Measurements from ENCODE around the gene POLR2I.
A peak's percentile ranks its signal among the peaks of the same experiment; 100 is the strongest.

Gene POLR2I

GRCh38 chr19:36114721-36115452 lies at the start of gene POLR2I:
Gene POLR2I (minus strand): TSS chr19:36114875. CDS start chr19:36114856, 19 bp downstream.
- Histone ChIP-seq H3K79me2 (ENCODE audit: control insufficient read depth, insufficient read depth, low read length, unreplicated experiment) (peaks cover 8% of the 10 kb centered on the region), H3K4me3 (ENCODE audit: low read depth, low read length) (peak within 1 kb of the TSS; percentile 93), H3K27me3 (ENCODE audit: insufficient read depth, low read length) (no peaks in the 10 kb centered on the region), H3K4me1 (ENCODE audit: control insufficient read depth, insufficient read depth, low read length, unreplicated experiment) (peaks cover 4% of the 10 kb centered on the region), H3K36me3 (ENCODE audit: insufficient read depth, low read length) (no peaks in the 10 kb centered on the region), H2AFZ (ENCODE audit: low read length, unreplicated experiment) (peak within 1 kb of the TSS; percentile 65), H3K27ac (ENCODE audit: low read depth, low read length) (peak within 1 kb of the TSS; percentile 61)

DNA sequence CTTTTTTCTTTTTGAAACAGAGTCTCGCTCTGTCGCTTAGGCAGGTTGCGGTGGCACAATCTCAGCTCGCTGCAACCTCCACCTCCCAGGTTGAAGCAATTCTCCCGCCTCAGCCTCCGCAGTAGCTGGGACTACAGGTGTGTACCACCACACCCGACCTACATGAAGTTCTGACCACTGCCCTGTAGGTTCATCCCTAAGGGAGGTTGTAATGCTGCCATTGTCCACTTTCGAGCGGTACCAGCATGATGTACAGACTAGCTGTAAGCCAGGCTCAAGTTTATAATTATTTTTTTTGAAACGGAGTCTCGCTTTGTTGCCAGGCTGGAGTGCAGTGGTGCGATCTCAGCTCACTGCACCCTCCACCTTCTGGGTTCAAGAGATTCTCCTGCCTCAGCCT lies 49.1 kb upstream of the POLR2I start:
- Histone ChIP-seq H3K4me1 (ENCODE audit: control insufficient read depth, insufficient read depth, low read length, unreplicated experiment) (no peaks in the 10 kb centered on the region), H2AFZ (ENCODE audit: low read length, unreplicated experiment) (no peak overlapping the region), H3K27ac (ENCODE audit: low read depth, low read length) (no peak overlapping the region), H3K79me2 (ENCODE audit: control insufficient read depth, insufficient read depth, low read length, unreplicated experiment) (no peaks in the 10 kb centered on the region), H3K4me3 (ENCODE audit: low read depth, low read length) (no peak overlapping the region), H3K36me3 (ENCODE audit: insufficient read depth, low read length) (no peaks in the 10 kb centered on the region), H3K27me3 (ENCODE audit: insufficient read depth, low read length) (no peaks in the 10 kb centered on the region)

DNA sequence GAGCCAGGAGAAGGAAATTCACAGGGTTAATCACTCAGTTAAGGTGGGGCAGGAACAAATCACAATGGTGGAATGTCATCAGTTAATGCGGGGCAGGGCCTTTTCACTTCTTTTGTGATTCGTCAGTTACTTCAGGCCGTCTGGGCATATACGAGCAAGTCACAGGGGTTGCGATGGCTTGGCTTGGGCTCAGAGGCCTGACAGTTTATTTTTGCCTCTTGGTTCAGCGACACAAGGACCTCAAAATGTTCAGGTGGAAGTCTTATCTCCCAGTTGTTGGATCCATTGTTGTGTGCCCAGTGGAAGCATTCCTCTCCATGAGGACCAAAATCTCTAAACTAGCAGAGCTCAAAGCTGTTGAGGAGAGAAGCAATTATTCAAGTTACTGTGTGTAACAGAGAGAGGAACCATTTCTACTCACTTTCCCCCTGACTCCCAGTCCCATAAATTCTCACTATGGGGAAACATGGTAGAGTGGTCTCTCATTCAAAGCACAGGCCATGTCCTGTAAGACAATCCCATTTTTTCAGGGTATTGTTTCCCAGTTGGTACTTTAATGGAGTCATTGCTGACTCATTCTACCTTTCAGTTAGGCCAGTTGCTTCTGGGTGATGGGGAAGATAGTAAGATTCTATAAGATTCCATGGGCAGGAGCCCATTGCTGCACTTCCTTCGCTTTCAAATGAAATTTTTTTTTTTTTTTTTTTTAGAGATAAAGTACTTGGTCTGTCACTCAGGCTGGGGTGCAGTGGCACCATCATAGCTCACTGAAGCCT lies 46.3 kb upstream of the POLR2I start:
- H3K27me3 ChIP-seq (ENCODE audit: insufficient read depth, low read length) = no peaks in the 10 kb centered on the region
- no peak overlapping the region for H2AFZ ChIP-seq (ENCODE audit: low read length, unreplicated experiment)
- H3K4me3 ChIP-seq (ENCODE audit: low read depth, low read length) = no peak overlapping the region
- no peaks in the 10 kb centered on the region for H3K79me2 ChIP-seq (ENCODE audit: control insufficient read depth, insufficient read depth, low read length, unreplicated experiment)
- H3K4me1 ChIP-seq (ENCODE audit: control insufficient read depth, insufficient read depth, low read length, unreplicated experiment) = no peaks in the 10 kb centered on the region
- H3K36me3 ChIP-seq (ENCODE audit: insufficient read depth, low read length) = no peaks in the 10 kb centered on the region
- H3K27ac ChIP-seq (ENCODE audit: low read depth, low read length) = no peak overlapping the region

DNA sequence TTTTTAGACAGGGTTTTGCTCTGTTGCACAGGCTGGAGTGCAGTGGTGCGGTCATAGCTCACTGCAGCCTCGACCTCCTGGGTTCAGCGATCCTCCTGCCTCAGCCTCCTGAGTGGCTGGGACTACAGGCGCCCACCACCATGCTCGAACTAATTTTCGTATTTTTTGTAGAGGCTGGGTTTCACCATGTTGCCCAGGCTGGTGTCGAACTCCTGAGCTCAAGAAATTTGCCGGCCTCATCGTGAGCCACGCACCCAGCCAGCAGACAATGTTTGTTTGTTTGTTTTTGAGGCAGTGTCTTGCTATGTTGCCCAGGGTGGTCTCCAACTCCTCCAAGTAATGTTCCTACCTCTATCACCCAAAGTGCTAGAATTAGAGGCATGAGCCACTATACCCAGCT lies 38.5 kb upstream of the POLR2I start:
- no peaks in the 10 kb centered on the region for H3K27me3 ChIP-seq (ENCODE audit: insufficient read depth, low read length)
- no peaks in the 10 kb centered on the region for H3K36me3 ChIP-seq (ENCODE audit: insufficient read depth, low read length)
- H3K79me2 ChIP-seq (ENCODE audit: control insufficient read depth, insufficient read depth, low read length, unreplicated experiment) = no peaks in the 10 kb centered on the region
- no peak overlapping the region for H3K27ac ChIP-seq (ENCODE audit: low read depth, low read length)
- H3K4me3 ChIP-seq (ENCODE audit: low read depth, low read length) = no peak overlapping the region
- peaks cover 2% of the 10 kb centered on the region for H3K4me1 ChIP-seq (ENCODE audit: control insufficient read depth, insufficient read depth, low read length, unreplicated experiment)
- no peak overlapping the region for H2AFZ ChIP-seq (ENCODE audit: low read length, unreplicated experiment)

DNA sequence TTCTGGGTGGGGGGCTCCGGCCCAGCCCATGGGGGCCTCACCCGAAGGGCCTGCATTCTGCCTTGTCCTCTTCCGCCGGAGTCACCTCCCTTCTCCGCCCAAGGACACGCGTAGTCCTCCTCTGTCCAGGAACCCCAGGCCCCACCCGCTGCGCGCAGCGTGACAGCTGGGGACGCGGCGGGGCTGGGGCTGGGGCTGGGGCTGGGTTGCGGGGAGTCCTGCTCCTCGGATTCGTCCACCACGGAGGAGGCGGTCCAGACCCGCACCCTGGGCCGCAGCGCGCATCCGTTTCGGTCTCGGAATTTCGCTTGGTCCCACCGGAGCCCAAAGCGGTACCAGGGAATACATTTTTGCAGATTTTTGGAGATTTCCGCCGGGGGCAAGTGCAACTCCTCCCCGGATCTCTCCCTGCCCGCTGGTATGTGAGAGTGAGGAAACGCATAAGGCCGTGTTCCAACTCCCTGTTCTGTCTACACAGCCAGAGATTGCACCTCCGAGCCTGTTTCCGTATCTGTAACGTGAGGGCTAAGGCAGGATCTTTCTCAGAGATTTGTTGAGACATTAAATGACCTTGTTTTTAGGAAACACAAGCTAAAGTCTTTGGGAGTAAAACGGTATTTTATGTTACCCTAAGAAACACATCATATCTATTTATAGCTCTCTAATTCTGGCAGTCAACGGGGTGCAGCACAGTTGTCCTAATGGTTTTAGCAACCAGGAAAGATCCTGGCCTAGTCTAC lies 37.8 kb upstream of the POLR2I start, which contains the start of gene COX7A1:
TSS of gene COX7A1 (minus strand) at position 96 of the 740 bp plus-strand sequence. CDS start at position 56, 40 bp downstream.
- H3K27ac ChIP-seq (ENCODE audit: low read depth, low read length) = no peak within 1 kb of the TSS
- H3K27me3 ChIP-seq (ENCODE audit: insufficient read depth, low read length) = no peaks in the 10 kb centered on the region
- H3K36me3 ChIP-seq (ENCODE audit: insufficient read depth, low read length) = no peaks in the 10 kb centered on the region
- peak within 1 kb of the TSS; percentile 61 for H3K4me3 ChIP-seq (ENCODE audit: low read depth, low read length)
- H3K4me1 ChIP-seq (ENCODE audit: control insufficient read depth, insufficient read depth, low read length, unreplicated experiment) = peaks cover 2% of the 10 kb centered on the region
- no peaks in the 10 kb centered on the region for H3K79me2 ChIP-seq (ENCODE audit: control insufficient read depth, insufficient read depth, low read length, unreplicated experiment)
- no peak within 1 kb of the TSS for H2AFZ ChIP-seq (ENCODE audit: low read length, unreplicated experiment)

DNA sequence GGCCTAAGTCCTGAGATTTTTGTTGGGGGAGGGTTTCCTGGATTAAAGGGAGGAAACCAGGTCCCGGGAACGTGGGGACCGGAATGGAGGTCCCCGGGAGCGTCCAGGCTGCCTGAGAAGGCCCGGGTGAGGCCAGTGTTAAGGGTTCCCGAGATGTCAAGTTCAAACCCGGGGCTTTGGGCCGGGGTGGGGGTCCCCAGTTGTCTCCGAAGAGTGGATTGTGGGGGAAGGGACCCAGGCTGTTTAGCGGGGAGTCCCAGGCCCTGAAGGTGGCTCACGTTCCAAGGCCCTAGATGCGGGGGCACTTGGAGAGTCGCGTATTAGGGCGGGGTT lies 37.3 kb upstream of the POLR2I start:
- peaks cover 2% of the 10 kb centered on the region for H3K4me1 ChIP-seq (ENCODE audit: control insufficient read depth, insufficient read depth, low read length, unreplicated experiment)
- H2AFZ ChIP-seq (ENCODE audit: low read length, unreplicated experiment) = no peak overlapping the region
- no peak overlapping the region for H3K27ac ChIP-seq (ENCODE audit: low read depth, low read length)
- H3K27me3 ChIP-seq (ENCODE audit: insufficient read depth, low read length) = no peaks in the 10 kb centered on the region
- H3K36me3 ChIP-seq (ENCODE audit: insufficient read depth, low read length) = no peaks in the 10 kb centered on the region
- peak overlapping the region; percentile 61 for H3K4me3 ChIP-seq (ENCODE audit: low read depth, low read length)
- H3K79me2 ChIP-seq (ENCODE audit: control insufficient read depth, insufficient read depth, low read length, unreplicated experiment) = no peaks in the 10 kb centered on the region

DNA sequence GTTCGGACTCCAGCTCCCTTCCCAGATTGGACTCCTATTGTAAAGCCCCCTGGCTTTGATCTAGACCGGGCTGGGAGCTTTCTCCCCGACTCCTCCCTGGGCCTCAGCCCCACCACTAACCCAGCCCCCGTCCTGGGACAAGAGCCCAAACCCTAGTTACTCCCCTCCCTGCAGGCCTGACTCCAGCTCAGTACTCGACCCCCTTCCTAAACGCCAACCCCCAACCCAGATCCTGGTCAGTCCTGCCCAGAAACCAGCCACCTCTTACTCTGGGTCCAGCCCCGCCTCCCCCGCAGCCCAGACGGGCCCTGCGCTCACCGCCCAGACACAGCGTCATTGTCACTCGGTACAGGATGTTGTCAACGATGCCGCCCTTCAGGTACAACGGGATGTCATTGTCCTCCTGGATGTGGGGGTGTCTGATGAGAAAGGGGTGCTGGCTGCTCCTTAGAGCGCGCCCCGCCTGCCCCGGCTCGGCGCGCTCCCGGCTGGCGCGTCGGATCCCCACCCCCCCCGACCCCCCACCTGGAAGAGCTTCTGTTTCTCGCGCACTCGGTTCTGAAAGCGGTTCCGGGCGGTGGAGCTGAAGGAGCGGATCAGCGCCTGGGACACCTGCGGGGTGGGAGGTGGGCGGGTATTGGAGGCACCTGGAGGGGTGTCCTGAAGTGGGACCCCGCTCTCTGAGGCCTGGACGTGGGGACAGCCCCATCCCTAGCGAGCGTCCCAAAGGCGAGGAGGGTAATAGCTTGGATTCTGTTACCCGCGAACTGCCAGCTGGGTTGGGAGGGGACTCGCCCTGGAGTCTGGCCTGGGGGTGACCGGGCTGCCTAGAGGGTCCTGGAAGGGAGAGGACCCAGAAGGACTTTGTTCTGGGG lies 36.7 kb upstream of the POLR2I start:
- H3K36me3 ChIP-seq (ENCODE audit: insufficient read depth, low read length) = no peaks in the 10 kb centered on the region
- no peak overlapping the region for H3K27ac ChIP-seq (ENCODE audit: low read depth, low read length)
- H3K79me2 ChIP-seq (ENCODE audit: control insufficient read depth, insufficient read depth, low read length, unreplicated experiment) = no peaks in the 10 kb centered on the region
- peaks cover 2% of the 10 kb centered on the region for H3K4me1 ChIP-seq (ENCODE audit: control insufficient read depth, insufficient read depth, low read length, unreplicated experiment)
- no peak overlapping the region for H2AFZ ChIP-seq (ENCODE audit: low read length, unreplicated experiment)
- H3K4me3 ChIP-seq (ENCODE audit: low read depth, low read length) = peak overlapping the region; percentile 61
- no peaks in the 10 kb centered on the region for H3K27me3 ChIP-seq (ENCODE audit: insufficient read depth, low read length)

DNA sequence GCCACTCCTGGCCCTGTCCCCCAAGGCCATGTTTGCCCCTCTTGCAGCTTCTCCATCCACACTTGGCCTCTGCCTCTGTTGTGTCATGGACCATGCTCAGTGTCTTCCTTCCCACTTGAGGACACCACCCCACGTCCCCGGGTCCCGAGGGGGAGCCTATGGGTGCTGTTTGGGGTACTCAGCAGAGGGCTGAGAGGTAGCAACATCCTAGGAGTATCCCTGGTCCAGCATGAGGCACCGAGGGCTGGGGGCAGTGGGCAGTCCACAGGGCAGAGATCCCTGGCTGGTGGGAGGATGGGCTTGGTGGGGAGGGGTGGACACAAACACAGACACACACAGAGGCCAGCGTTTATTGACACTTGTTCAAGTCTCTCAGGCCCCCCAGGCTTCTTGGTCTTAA lies 35.9 kb upstream of the POLR2I start:
- no peaks in the 10 kb centered on the region; the same call in 1 of the 2 replicates for H3K36me3 ChIP-seq (ENCODE audit: insufficient read depth, low read length)
- H3K4me1 ChIP-seq (ENCODE audit: control insufficient read depth, insufficient read depth, low read length, unreplicated experiment) = peaks cover 2% of the 10 kb centered on the region
- no peak overlapping the region for H3K27ac ChIP-seq (ENCODE audit: low read depth, low read length)
- no peaks in the 10 kb centered on the region for H3K79me2 ChIP-seq (ENCODE audit: control insufficient read depth, insufficient read depth, low read length, unreplicated experiment)
- no peak overlapping the region for H3K4me3 ChIP-seq (ENCODE audit: low read depth, low read length)
- no peaks in the 10 kb centered on the region for H3K27me3 ChIP-seq (ENCODE audit: insufficient read depth, low read length)
- H2AFZ ChIP-seq (ENCODE audit: low read length, unreplicated experiment) = no peak overlapping the region

- Histone ChIP-seq H2AFZ (ENCODE audit: low read length, unreplicated experiment) (no peak overlapping the region), H3K79me2 (ENCODE audit: control insufficient read depth, insufficient read depth, low read length, unreplicated experiment) (no peaks in the 10 kb centered on the region), H3K36me3 (ENCODE audit: insufficient read depth, low read length) (peaks cover under 1% of the 10 kb centered on the region; the same call in 1 of the 2 replicates), H3K4me3 (ENCODE audit: low read depth, low read length) (no peak overlapping the region), H3K27ac (ENCODE audit: low read depth, low read length) (no peak overlapping the region), H3K4me1 (ENCODE audit: control insufficient read depth, insufficient read depth, low read length, unreplicated experiment) (peaks cover 2% of the 10 kb centered on the region), H3K27me3 (ENCODE audit: insufficient read depth, low read length) (no peaks in the 10 kb centered on the region)
Observed at GRCh38 chr19:36149673-36150406, 35.2 kb upstream of the POLR2I start.
